ENCODE data around the gene FAM13C.

The FAM13C gene

GRCh38 chr10:59333701-59334100 is 28.6 kb downstream of the FAM13C start:
- no peak overlapping the region for H3K18ac ChIP-seq (ENCODE audit: low read length)
- WGBS (ENCODE audit: extremely low coverage, insufficient coverage, low lambda C conversion rate), result no CpG with 5 or more reads among the region's 1 CpG
- no peak overlapping the region for H4K8ac ChIP-seq (ENCODE audit: low read depth, low read length)
- no peaks in the 10 kb centered on the region for H3K79me2 ChIP-seq (ENCODE audit: control insufficient read depth, insufficient read depth, low read length)
- no peak for DNase-seq
- H3K4me2 ChIP-seq (ENCODE audit: low read length), result no peak overlapping the region
- H2BK15ac ChIP-seq (replicated peaks; ENCODE audit: low read depth), result no peak overlapping the region
- H2BK5ac ChIP-seq (ENCODE audit: low read length), result no peak overlapping the region
- H2AK5ac ChIP-seq (ENCODE audit: low read length), result no peak overlapping the region
- no peak overlapping the region for H2BK120ac ChIP-seq (ENCODE audit: low read depth, low read length)
- H3K23ac ChIP-seq (ENCODE audit: low read length), result no peak overlapping the region
- H3K4me1 ChIP-seq (ENCODE audit: control insufficient read depth, low read depth, low read length), result no peaks in the 10 kb centered on the region
- no peak overlapping the region for H3K4ac ChIP-seq (ENCODE audit: low read depth, low read length)
- H3K27ac ChIP-seq (ENCODE audit: low read depth, low read length), result no peak overlapping the region
- H3K27me3 ChIP-seq (ENCODE audit: insufficient read depth, low read length, poor library complexity), result no peaks in the 10 kb centered on the region
- no peak overlapping the region for H3K4me3 ChIP-seq (ENCODE audit: low read length)
- H3K56ac ChIP-seq (ENCODE audit: low read length), result no peak overlapping the region
- H4K5ac ChIP-seq (ENCODE audit: low read length), result no peak overlapping the region
- no peaks in the 10 kb centered on the region for H3K36me3 ChIP-seq (ENCODE audit: control insufficient read depth, insufficient read depth, low read length)
- H3K79me1 ChIP-seq (ENCODE audit: low read length), result no peaks in the 10 kb centered on the region
- no peak overlapping the region for H3K9ac ChIP-seq (ENCODE audit: low read length)

GRCh38 chr10:59332581-59332980 is 29.8 kb downstream of the FAM13C start:
- Histone ChIP-seq H3K79me2 (ENCODE audit: control insufficient read depth, insufficient read depth, low read length) (no peaks in the 10 kb centered on the region), H3K9ac (ENCODE audit: low read length) (no peak overlapping the region), H3K56ac (ENCODE audit: low read length) (no peak overlapping the region), H3K27me3 (ENCODE audit: insufficient read depth, low read length, poor library complexity) (no peaks in the 10 kb centered on the region), H3K4me2 (ENCODE audit: low read length) (no peak overlapping the region), H2AK5ac (ENCODE audit: low read length) (no peak overlapping the region), H4K5ac (ENCODE audit: low read length) (no peak overlapping the region), H2BK5ac (ENCODE audit: low read length) (no peak overlapping the region), H3K36me3 (ENCODE audit: control insufficient read depth, insufficient read depth, low read length) (no peaks in the 10 kb centered on the region), H3K27ac (ENCODE audit: low read depth, low read length) (no peak overlapping the region), H3K18ac (ENCODE audit: low read length) (no peak overlapping the region), H3K23ac (ENCODE audit: low read length) (no peak overlapping the region), H3K4me3 (ENCODE audit: low read length) (no peak overlapping the region), H3K4me1 (ENCODE audit: control insufficient read depth, low read depth, low read length) (no peaks in the 10 kb centered on the region), H2BK120ac (ENCODE audit: low read depth, low read length) (no peak overlapping the region), H4K8ac (ENCODE audit: low read depth, low read length) (no peak overlapping the region), H3K4ac (ENCODE audit: low read depth, low read length) (no peak overlapping the region), H3K79me1 (ENCODE audit: low read length) (no peaks in the 10 kb centered on the region), H2BK15ac (replicated peaks; ENCODE audit: low read depth) (no peak overlapping the region)
- no peak for DNase-seq

GRCh38 chr10:59331661-59332060 is 30.7 kb downstream of the FAM13C start:
- H3K18ac ChIP-seq (ENCODE audit: low read length), result no peak overlapping the region
- H3K27ac ChIP-seq (ENCODE audit: low read depth, low read length), result no peak overlapping the region
- no peak for DNase-seq
- H3K4me3 ChIP-seq (ENCODE audit: low read length), result no peak overlapping the region
- no peaks in the 10 kb centered on the region for H3K79me1 ChIP-seq (ENCODE audit: low read length)
- no peak overlapping the region for H3K56ac ChIP-seq (ENCODE audit: low read length)
- H3K27me3 ChIP-seq (ENCODE audit: insufficient read depth, low read length, poor library complexity), result no peaks in the 10 kb centered on the region
- H2AK5ac ChIP-seq (ENCODE audit: low read length), result no peak overlapping the region
- no peak overlapping the region for H3K23ac ChIP-seq (ENCODE audit: low read length)
- H2BK5ac ChIP-seq (ENCODE audit: low read length), result no peak overlapping the region
- H3K9ac ChIP-seq (ENCODE audit: low read length), result no peak overlapping the region
- H3K36me3 ChIP-seq (ENCODE audit: control insufficient read depth, insufficient read depth, low read length), result no peaks in the 10 kb centered on the region
- H3K4ac ChIP-seq (ENCODE audit: low read depth, low read length), result no peak overlapping the region
- H2BK120ac ChIP-seq (ENCODE audit: low read depth, low read length), result no peak overlapping the region
- no peak overlapping the region for H4K8ac ChIP-seq (ENCODE audit: low read depth, low read length)
- no peak overlapping the region for H2BK15ac ChIP-seq (replicated peaks; ENCODE audit: low read depth)
- no peaks in the 10 kb centered on the region for H3K79me2 ChIP-seq (ENCODE audit: control insufficient read depth, insufficient read depth, low read length)
- H3K4me2 ChIP-seq (ENCODE audit: low read length), result no peak overlapping the region
- H4K5ac ChIP-seq (ENCODE audit: low read length), result no peak overlapping the region
- H3K4me1 ChIP-seq (ENCODE audit: control insufficient read depth, low read depth, low read length), result no peaks in the 10 kb centered on the region

- H3K18ac ChIP-seq (ENCODE audit: low read length), result no peak overlapping the region
- no peak overlapping the region for H3K23ac ChIP-seq (ENCODE audit: low read length)
- no peak overlapping the region for H4K5ac ChIP-seq (ENCODE audit: low read length)
- no peaks in the 10 kb centered on the region for H3K79me2 ChIP-seq (ENCODE audit: control insufficient read depth, insufficient read depth, low read length)
- H3K4ac ChIP-seq (ENCODE audit: low read depth, low read length), result no peak overlapping the region
- no peak overlapping the region for H3K56ac ChIP-seq (ENCODE audit: low read length)
- no peak overlapping the region for H2BK120ac ChIP-seq (ENCODE audit: low read depth, low read length)
- no peak overlapping the region for H2BK15ac ChIP-seq (replicated peaks; ENCODE audit: low read depth)
- H3K4me2 ChIP-seq (ENCODE audit: low read length), result no peak overlapping the region
- H2BK5ac ChIP-seq (ENCODE audit: low read length), result no peak overlapping the region
- DNase-seq, result no peak
- no peak overlapping the region for H3K4me3 ChIP-seq (ENCODE audit: low read length)
- H2AK5ac ChIP-seq (ENCODE audit: low read length), result no peak overlapping the region
- no peak overlapping the region for H4K8ac ChIP-seq (ENCODE audit: low read depth, low read length)
- H3K27me3 ChIP-seq (ENCODE audit: insufficient read depth, low read length, poor library complexity), result no peaks in the 10 kb centered on the region
- H3K79me1 ChIP-seq (ENCODE audit: low read length), result no peaks in the 10 kb centered on the region
- H3K9ac ChIP-seq (ENCODE audit: low read length), result no peak overlapping the region
- no peaks in the 10 kb centered on the region for H3K36me3 ChIP-seq (ENCODE audit: control insufficient read depth, insufficient read depth, low read length)
- no peaks in the 10 kb centered on the region for H3K4me1 ChIP-seq (ENCODE audit: control insufficient read depth, low read depth, low read length)
- H3K27ac ChIP-seq (ENCODE audit: low read depth, low read length), result no peak overlapping the region
These were observed 37.2 kb downstream of the FAM13C start for GRCh38 chr10:59325116-59325515.

GRCh38 chr10:59324597-59324996 is 37.8 kb downstream of the FAM13C start:
- H2BK15ac ChIP-seq (replicated peaks; ENCODE audit: low read depth), result no peak overlapping the region
- H3K4me2 ChIP-seq (ENCODE audit: low read length), result no peak overlapping the region
- H3K36me3 ChIP-seq (ENCODE audit: control insufficient read depth, insufficient read depth, low read length), result no peaks in the 10 kb centered on the region
- H2AK5ac ChIP-seq (ENCODE audit: low read length), result no peak overlapping the region
- H2BK5ac ChIP-seq (ENCODE audit: low read length), result no peak overlapping the region
- H3K79me2 ChIP-seq (ENCODE audit: control insufficient read depth, insufficient read depth, low read length), result no peaks in the 10 kb centered on the region
- H3K4ac ChIP-seq (ENCODE audit: low read depth, low read length), result no peak overlapping the region
- no peaks in the 10 kb centered on the region for H3K4me1 ChIP-seq (ENCODE audit: control insufficient read depth, low read depth, low read length)
- H3K9ac ChIP-seq (ENCODE audit: low read length), result no peak overlapping the region
- no peaks in the 10 kb centered on the region for H3K27me3 ChIP-seq (ENCODE audit: insufficient read depth, low read length, poor library complexity)
- H2BK120ac ChIP-seq (ENCODE audit: low read depth, low read length), result no peak overlapping the region
- H3K23ac ChIP-seq (ENCODE audit: low read length), result no peak overlapping the region
- H4K8ac ChIP-seq (ENCODE audit: low read depth, low read length), result no peak overlapping the region
- no peaks in the 10 kb centered on the region for H3K79me1 ChIP-seq (ENCODE audit: low read length)
- no peak overlapping the region for H3K27ac ChIP-seq (ENCODE audit: low read depth, low read length)
- no peak for DNase-seq
- H3K4me3 ChIP-seq (ENCODE audit: low read length), result no peak overlapping the region
- H3K18ac ChIP-seq (ENCODE audit: low read length), result no peak overlapping the region
- H3K56ac ChIP-seq (ENCODE audit: low read length), result no peak overlapping the region
- H4K5ac ChIP-seq (ENCODE audit: low read length), result no peak overlapping the region

DNA sequence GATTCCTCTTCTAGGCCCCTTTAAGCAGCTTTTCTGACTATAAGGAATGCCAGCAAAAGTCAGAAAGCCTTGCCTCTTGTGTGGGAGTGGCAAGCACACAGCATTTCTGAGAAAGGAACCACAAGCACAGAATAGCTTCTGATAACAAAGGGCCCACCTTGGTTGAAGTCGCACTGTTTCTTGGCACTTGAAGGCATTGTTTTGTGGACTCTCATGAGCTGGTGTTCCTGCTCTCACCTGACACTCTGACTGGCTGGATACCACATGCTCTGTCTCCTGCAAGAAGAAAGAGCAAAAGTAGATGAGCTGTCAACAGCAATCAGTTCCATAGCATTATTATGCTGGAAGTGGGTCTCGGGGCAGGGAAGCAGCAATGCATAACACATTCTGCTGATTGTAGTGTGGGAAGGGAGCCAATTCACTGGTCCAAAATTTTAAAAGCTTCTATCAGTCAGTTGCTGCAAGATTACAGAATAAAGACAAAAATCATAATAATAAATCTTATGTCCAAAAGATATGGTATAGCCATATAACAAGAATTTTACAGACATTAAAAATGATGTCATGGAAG is 38.4 kb downstream of the FAM13C start:
- no peaks in the 10 kb centered on the region for H3K79me1 ChIP-seq (ENCODE audit: low read length)
- H3K79me2 ChIP-seq (ENCODE audit: control insufficient read depth, insufficient read depth, low read length), result no peaks in the 10 kb centered on the region
- H2BK5ac ChIP-seq (ENCODE audit: low read length), result no peak overlapping the region
- no peak overlapping the region for H3K23ac ChIP-seq (ENCODE audit: low read length)
- DNase-seq, result no peak
- no peak overlapping the region for H2AK5ac ChIP-seq (ENCODE audit: low read length)
- no peak overlapping the region for H3K18ac ChIP-seq (ENCODE audit: low read length)
- WGBS (ENCODE audit: extremely low coverage, insufficient coverage, low lambda C conversion rate), result no CpG with 5 or more reads among the region's 2 CpGs
- no peak overlapping the region for H4K5ac ChIP-seq (ENCODE audit: low read length)
- no peak overlapping the region for H3K9ac ChIP-seq (ENCODE audit: low read length)
- no peaks in the 10 kb centered on the region for H3K27me3 ChIP-seq (ENCODE audit: insufficient read depth, low read length, poor library complexity)
- no peak overlapping the region for H3K4ac ChIP-seq (ENCODE audit: low read depth, low read length)
- H4K8ac ChIP-seq (ENCODE audit: low read depth, low read length), result no peak overlapping the region
- H3K4me2 ChIP-seq (ENCODE audit: low read length), result no peak overlapping the region
- no peak overlapping the region for H3K56ac ChIP-seq (ENCODE audit: low read length)
- no peaks in the 10 kb centered on the region for H3K4me1 ChIP-seq (ENCODE audit: control insufficient read depth, low read depth, low read length)
- H2BK120ac ChIP-seq (ENCODE audit: low read depth, low read length), result no peak overlapping the region
- H3K4me3 ChIP-seq (ENCODE audit: low read length), result no peak overlapping the region
- H3K36me3 ChIP-seq (ENCODE audit: control insufficient read depth, insufficient read depth, low read length), result no peaks in the 10 kb centered on the region
- H2BK15ac ChIP-seq (replicated peaks; ENCODE audit: low read depth), result no peak overlapping the region
- no peak overlapping the region for H3K27ac ChIP-seq (ENCODE audit: low read depth, low read length)
